Right kidney (tissue), 1 donor: ENCODE results near the gene BCL7A.
A peak's percentile ranks its signal among the peaks of the same experiment; 100 is the strongest.

Experiments used
- DNase-seq: peaks from one replicate; pipeline ENCODE4 v3.0.0-alpha.2; 2016

Gene BCL7A

DNA sequence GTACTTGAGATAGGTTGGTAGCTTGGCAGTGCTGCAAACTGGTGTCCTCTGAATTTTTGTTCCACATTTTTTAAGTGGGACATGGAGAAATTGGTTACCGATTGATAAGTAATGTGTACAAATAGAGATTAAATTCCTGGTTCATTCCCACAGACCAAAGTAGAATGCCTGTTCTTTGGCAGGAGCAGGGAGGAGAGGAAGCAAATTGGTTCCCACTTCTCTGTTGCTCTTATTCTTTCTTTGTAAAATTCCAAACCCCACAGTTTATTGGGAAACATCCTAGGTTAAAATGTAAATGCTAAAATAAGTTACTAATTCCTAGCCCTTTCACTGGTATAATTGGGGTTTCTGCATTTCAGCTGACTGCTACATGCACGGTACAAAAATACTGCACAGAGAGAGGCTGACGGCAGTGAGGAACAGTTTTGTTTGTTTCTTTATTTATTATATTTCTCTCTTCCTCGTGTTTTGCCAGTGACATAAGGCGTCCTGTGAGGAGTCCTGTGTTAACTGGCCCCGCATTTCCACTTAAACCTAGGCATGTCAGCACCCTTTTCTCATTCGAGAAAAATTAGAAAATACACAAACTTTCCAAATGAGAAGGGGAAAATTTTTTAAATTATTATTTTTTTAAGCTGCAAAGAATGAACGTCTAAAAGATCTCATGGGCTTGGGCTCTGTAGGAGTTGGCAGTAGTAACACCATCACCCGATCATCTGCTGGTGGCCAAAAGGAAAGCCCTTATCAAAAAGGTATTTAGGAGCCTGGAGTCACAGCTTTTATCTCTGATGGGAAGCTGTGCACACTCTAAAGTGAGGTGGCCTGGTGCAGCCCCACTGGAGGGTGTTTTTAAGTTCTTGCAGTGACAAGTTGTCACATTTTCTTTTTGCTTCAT, 25.4 kb upstream of the BCL7A start:
- no peak for DNase-seq

DNA sequence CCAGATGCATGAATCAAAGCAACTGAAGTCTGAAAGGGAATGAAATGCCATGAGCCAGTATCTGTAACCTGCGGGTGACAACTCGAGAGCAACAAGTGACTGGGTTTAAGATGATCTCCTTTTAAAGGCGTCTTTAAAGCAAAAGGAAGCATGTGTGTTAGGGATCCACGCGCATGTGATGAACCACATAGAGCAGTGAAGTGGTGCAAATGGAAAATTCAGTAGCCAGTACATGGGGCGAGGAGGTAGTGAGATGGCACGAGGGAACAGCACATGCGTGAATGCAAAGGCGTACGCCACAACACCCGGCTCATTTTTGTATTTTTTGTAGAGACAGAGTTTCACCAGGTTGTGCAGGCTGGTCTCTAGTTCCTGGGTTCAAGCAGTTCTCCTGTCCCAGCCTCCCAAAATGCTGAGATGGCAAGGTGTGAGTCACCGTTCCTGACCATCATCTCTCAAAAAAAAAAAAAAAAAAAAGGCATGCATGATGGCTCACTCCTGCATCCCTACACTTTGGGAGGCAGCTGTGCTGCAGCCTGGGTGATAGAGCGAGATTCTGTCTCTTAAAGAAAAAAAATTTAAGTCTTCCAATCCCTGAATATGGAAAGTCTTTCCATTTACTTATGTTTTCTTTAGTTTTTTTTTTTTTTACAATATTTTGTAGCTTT, 24.6 kb upstream of the BCL7A start:
- DNase-seq: no peak

DNA sequence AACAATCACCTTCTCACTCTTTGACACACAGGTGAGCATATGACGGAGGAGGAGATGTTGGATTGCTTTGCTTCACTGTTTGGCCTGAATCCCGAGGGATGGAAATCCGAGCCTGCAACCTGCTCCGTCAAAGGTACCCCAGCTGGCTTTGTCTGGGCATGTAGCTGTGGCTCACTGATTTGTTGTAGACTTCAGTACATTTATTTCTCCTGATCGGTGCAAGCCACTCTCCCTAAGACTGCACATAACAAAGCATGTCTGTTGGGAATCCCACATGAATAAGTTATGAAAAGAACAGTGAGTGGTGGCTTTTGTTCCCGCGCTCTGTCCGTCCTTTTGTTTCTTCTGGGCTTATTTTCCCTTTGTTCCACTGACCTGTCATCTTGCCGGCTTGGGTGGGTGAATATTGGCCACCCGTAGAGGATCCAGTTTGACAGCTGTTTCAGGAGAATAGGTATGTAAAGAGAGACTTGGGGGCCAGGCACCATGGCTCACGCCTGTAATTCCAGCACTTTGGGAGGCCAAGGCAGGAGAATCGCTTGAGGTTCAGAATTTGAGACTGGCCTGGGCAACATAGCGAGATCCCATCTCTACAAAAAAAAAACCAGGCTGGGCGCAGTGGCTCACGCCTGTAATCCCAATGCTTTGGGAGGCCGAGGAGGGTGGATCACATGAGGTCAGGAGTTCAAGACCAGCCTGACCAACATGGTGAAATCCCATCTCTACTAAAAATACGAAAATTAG, 20.0 kb upstream of the BCL7A start:
- no peak for DNase-seq

GRCh38 chr12:122003651-122004611, 17.8 kb upstream of the BCL7A start:
- DNase-seq: no peak

DNA sequence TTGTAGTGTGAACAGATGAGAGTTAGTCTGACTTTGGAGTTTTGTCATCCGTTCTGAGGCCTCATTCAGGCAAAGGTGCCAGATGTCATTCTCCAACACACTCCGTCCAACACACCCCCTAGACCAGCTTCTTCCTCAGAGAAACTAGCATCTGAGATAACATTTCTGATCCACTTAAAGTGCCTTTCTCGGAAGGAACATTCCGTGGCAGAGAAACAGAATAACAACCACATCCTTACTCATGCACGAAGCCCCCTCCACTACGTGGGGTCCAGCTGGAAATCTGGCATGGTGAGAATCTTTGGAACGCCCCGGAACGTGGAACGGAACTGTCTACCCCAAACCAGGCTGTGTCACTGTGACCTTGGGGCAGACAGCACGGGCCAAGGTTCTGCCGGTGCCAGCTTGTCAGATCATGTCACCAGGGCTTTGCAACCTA, 17.0 kb upstream of the BCL7A start:
- DNase-seq: no peak

DNA sequence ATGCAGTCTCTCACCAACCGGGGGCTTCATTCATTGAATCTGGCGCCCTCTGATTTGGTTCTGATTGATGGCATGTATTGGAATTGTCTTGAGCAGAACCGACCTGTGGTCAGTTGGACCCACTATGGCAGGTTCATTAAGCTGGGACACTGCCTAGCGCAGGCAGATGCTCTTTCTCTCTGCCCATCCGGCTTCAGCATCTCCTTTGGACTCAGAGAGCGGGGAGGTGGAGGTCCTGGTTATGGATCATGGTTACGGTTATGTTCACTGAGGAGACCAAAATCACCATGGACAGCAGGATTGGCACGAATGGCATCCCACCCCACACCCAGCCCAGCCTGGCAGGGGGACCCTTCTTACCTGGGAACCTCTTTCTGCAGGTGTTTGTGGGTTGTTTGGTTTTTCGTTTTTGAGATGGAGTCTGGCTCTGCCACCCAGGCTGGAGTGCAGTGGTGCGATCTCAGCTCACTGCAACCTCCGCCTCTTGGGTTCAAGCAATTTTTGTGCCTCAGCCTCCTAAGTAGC, 16.4 kb upstream of the BCL7A start:
- DNase-seq: no peak

- DNase-seq: no peak
Measured at GRCh38 chr12:122006186-122006926, 15.3 kb upstream of the BCL7A start.

DNA sequence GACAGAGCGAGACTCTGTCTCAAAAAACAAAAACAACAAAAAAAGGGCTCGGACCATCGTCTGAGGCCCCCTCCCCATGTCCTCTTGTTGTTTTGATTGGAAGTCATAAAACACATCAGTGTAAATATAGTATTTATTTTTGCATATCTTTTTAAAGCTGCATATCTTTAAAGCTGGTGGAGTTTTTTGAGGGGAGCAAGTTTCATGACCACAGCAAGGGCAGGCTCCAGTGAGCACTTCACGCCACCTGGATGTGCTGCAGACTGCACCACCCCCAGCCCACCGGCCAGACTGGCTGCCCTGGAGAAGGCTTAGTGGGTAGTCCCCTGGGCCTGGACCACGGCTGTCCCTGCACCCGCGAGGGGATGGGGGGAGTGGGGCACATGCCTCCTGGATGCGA, 11.9 kb upstream of the BCL7A start:
- no peak for DNase-seq

DNA sequence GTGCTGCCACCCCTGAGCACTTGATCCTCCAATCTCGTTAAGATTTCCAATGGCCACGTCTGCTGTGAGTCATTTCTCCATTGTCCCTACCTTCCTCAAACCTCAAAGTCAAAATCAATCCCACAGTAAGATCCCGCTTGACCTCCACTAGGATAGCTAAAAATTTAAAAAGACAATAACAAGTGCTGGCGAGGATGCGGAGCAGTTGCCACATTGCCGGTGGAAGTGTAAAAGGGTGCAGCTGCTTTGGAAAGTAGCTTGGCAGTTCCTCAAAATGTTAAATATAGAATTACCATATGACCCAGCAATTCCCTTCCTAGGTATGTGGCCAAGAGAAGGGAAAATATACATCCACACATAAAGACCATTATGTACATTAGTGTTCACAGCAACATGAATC, 9.5 kb upstream of the BCL7A start:
- no peak for DNase-seq

GRCh38 chr12:122013136-122013535, 8.5 kb upstream of the BCL7A start:
- DNase-seq: no peak

DNA sequence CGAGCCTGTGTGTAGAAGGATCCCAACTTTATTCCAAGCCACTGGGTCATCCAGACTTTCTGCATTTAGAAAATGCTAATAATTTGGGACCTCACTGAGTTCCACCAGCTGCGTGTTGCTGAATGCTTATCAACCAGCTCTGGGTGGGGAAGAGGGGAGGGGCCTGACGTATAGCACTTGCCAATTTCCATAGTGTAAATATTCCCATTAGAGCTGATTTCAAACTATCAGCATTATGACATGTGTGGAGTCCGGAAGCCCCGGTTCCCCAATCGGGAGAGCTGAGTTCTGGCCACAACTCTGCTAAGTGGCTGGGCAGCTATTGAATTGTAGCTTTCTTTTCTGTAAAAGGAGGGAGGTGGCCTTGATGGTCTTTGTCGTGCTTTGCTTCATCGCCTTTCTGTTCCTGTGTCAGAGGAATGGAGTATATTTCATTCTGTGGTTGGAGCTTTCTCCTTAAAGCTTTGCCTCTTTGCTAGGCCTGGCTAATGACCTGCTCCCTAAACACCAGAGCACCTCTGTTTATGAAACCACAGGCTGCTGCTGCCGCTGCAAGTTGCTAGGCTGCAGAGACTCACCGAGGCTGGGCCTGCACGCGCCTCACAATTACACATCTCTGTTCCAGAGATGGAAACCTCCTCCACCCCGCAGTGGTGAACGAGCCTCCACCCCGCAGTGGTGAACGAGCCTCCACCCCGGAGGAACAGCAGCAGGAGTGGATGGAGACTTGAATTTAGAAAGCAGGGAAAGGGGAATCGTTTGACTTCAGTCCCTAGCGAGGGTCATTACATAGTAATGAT, 7.7 kb upstream of the BCL7A start:
- no peak for DNase-seq

DNA sequence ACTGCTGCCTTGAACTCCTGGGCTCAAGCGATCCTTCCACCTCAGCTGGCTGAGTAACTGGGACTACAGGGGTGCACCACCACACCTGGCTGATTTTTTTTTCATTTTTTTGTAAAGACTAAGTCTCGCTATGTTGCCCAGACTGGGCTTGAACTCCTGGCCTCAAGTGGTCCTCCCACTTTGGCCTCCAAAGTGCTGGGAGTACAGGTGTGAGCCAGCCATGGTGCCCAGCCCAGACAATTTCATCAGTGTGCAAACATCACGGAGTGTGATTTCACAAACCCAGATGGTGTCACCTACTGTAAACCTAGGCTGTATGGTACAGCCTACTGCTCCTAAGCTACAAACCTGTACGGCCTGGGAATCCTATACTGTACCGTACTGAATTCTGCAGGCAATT, 6.9 kb upstream of the BCL7A start:
- DNase-seq: no peak

- no peak for DNase-seq
Measured at GRCh38 chr12:122018457-122018856, 3.2 kb upstream of the BCL7A start.

- DNase-seq: no peak
Measured at GRCh38 chr12:122018937-122019336, 2.7 kb upstream of the BCL7A start.

DNA sequence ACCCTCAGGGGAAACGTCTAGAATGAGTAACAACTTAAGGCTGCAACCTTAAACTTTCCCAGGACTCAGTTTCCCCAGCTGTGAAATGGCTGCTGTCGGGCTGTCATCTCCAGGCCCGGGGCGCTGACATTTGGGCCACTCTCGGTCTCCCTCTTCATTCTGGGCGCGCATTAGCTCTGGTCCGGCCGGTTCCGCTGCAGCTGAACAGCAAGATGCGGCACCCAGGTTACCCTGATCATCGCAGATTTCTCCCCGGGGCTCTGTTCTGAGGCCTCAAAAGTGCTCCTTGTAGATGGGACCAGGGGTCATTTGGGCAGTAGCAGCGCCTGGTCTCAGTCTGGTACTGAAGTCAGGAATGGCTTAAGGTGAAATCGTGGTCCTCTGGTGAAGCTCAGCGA, 890 bp upstream of the BCL7A start:
- DNase-seq: no peak

- peak; percentile 82 for DNase-seq
Measured at GRCh38 chr12:122021193-122021821, 377 bp upstream of the BCL7A start.

GRCh38 chr12:122022393-122023338, 982 bp downstream of the BCL7A start:
- DNase-seq: peak; percentile 75
